OCI-LY7 (cell line): ENCODE data around the gene SGSM2. TPM values are rescaled to one million over a fixed set of nuclear protein-coding genes. Genes with fewer than 3 reads are reported as not detected.

ENCODE experiments used
- BruUV-seq: library from RNA; stranded (reverse); fragments of 400-500 nt; replicated peaks from 2 replicates; lab custom pipeline; 2021; lab: Mats Ljungman, UMichigan
- CTCF ChIA-PET: fragments of 300-600 bp; sonication (Branson Sonifier 250); formaldehyde crosslinking; loops from one replicate; lab custom pipeline; 2022; ENCODE audit warnings: antibody characterized with exemption; ENCODE audit not compliant: unreplicated experiment; lab: Charles Lee
- POLR2A ChIA-PET: fragments of 300-600 bp; sonication (Branson Sonifier 250); formaldehyde crosslinking; loops from one replicate; lab custom pipeline; 2022; ENCODE audit warnings: antibody characterized with exemption; lab: Charles Lee
- DNase-seq: peaks from one replicate; pipeline ENCODE4 v3.0.0-alpha.2; 2015; ENCODE audit warnings: low spot score
- H2AFZ ChIP-seq: fragments of 200-600 bp; sonication (generic), shearing (Covaris generic); 2 replicates; pipeline ENCODE4 v1.6.1; 2014; ENCODE audit warnings: mild to moderate bottlenecking, antibody characterized with exemption, low read length, moderate library complexity
- H3K27ac ChIP-seq: fragments of 200-600 bp; sonication (generic); 2 replicates; pipeline ENCODE4 v1.5.1; 2014; ENCODE audit warnings: mixed run types, low read depth, mild to moderate bottlenecking, moderate library complexity, low read length, inconsistent platforms; ENCODE audit not compliant: poor library complexity, severe bottlenecking
- H3K36me3 ChIP-seq: fragments of 200-600 bp; sonication (generic); 2 replicates; pipeline ENCODE4 v1.6.1; 2014; ENCODE audit warnings: mild to moderate bottlenecking, antibody characterized with exemption, low read length, moderate library complexity, mixed read lengths; ENCODE audit not compliant: insufficient read depth
- H3K4me1 ChIP-seq: fragments of 200-600 bp; sonication (generic); 2 replicates; pipeline ENCODE4 v1.5.1; 2014; ENCODE audit warnings: mild to moderate bottlenecking, low read length; ENCODE audit not compliant: insufficient read depth, poor library complexity, severe bottlenecking
- H3K4me2 ChIP-seq: fragments of 200-600 bp; sonication (generic); 2 replicates; pipeline ENCODE4 v1.6.1; 2014; ENCODE audit warnings: mild to moderate bottlenecking, low read length
- H3K4me3 ChIP-seq: fragments of 200-600 bp; sonication (generic); 2 replicates; pipeline ENCODE4 v1.5.1; 2014; ENCODE audit warnings: mild to moderate bottlenecking, low read depth, low read length; ENCODE audit not compliant: poor library complexity, severe bottlenecking
- H3K79me2 ChIP-seq: fragments of 200-600 bp; sonication (generic); 2 replicates; pipeline ENCODE4 v1.6.1; 2016; ENCODE audit warnings: low read depth, mild to moderate bottlenecking, low read length, moderate library complexity, mixed read lengths; ENCODE audit not compliant: insufficient read depth
- H3K9me2 ChIP-seq: fragments of 200-600 bp; sonication (generic); 2 replicates; pipeline ENCODE4 v1.6.1; 2016; ENCODE audit warnings: mild to moderate bottlenecking, low read length, mixed read lengths; ENCODE audit not compliant: insufficient read depth
- H3K9me3 ChIP-seq: fragments of 200-600 bp; sonication (generic); 2 replicates; pipeline ENCODE4 v1.6.1; 2014; ENCODE audit warnings: mild to moderate bottlenecking, mixed run types, low read length, mixed read lengths
- H4K20me1 ChIP-seq: fragments of 200-600 bp; sonication (generic); 2 replicates; pipeline ENCODE4 v1.6.1; 2014; ENCODE audit warnings: mild to moderate bottlenecking, antibody characterized with exemption, low read length, moderate library complexity, mixed read lengths; ENCODE audit not compliant: insufficient read depth
- EZH2phosphoT487 ChIP-seq: fragments of 200-600 bp; sonication (generic); IDR thresholded peaks from 2 replicates; pipeline ENCODE4 v1.6.1; 2018; ENCODE audit warnings: low read depth, borderline replicate concordance, mild to moderate bottlenecking, mixed run types, antibody characterized with exemption, low read length, moderate library complexity, mixed read lengths
- intact Hi-C: fragments of 100-400 bp; cut with micrococcal nuclease; formaldehyde crosslinking; loops from one replicate; pipeline ENCODE4 v1.10.0; 2022; ENCODE audit not compliant: unreplicated experiment
- total RNA-seq, 2 experiments: library from RNA; depleted of rRNA in 1 of 2; stranded (reverse); fragments of >200 nt in 1 of 2; shearing (Covaris generic) in 1 of 2; gene quantifications; 2 replicates each; pipeline ENCODE4 v1.2.3, GENCODE V29; 2014 to 2022
- TF ChIP-seq, protein P1 (sequence below): fragments of 200-600 bp; sonication (generic); conservative IDR thresholded peaks from 2 replicates; pipeline ENCODE4 v1.5.1; 2014; ENCODE audit warnings: mild to moderate bottlenecking, antibody characterized with exemption, low read length, moderate library complexity, mixed read lengths

Gene SGSM2
- total RNA-seq, 2 experiments from 2014 or later: 44.0 to 50.6 TPM

DNA sequence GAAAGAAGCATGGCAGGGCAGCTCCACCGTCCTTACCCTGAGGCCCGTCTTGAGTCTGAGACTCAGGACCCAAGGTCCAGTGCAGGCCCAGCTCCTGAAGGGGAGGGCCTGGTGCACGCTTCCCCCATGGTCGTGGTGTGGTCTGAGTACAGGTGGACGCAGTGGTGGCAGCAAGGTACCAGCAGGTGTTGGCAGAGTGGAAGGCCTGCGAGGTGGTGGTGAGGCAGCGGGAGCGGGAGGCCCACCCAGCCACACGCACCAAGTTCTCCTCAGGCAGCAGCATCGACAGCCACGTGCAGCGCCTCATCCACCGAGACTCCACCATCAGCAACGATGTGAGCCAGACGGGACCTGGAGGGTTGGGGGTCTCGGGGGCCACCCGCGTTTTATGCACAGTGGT lies 35.9 kb downstream of the SGSM2 start:
- H3K9me3 ChIP-seq: no peaks in the 10 kb centered on the region
- H3K79me2 ChIP-seq: no peaks in the 10 kb centered on the region
- no peak overlapping the region for H3K4me3 ChIP-seq
- no peaks in the 10 kb centered on the region for H4K20me1 ChIP-seq
- H3K36me3 ChIP-seq: no peaks in the 10 kb centered on the region
- no peak overlapping the region for H3K4me2 ChIP-seq
- H3K4me1 ChIP-seq: no peaks in the 10 kb centered on the region
- H3K9me2 ChIP-seq: no peaks in the 10 kb centered on the region
- TF ChIP-seq EZH2phosphoT487: no peak
- TF ChIP-seq, protein P1, sequence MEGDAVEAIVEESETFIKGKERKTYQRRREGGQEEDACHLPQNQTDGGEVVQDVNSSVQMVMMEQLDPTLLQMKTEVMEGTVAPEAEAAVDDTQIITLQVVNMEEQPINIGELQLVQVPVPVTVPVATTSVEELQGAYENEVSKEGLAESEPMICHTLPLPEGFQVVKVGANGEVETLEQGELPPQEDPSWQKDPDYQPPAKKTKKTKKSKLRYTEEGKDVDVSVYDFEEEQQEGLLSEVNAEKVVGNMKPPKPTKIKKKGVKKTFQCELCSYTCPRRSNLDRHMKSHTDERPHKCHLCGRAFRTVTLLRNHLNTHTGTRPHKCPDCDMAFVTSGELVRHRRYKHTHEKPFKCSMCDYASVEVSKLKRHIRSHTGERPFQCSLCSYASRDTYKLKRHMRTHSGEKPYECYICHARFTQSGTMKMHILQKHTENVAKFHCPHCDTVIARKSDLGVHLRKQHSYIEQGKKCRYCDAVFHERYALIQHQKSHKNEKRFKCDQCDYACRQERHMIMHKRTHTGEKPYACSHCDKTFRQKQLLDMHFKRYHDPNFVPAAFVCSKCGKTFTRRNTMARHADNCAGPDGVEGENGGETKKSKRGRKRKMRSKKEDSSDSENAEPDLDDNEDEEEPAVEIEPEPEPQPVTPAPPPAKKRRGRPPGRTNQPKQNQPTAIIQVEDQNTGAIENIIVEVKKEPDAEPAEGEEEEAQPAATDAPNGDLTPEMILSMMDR: no peak
- H2AFZ ChIP-seq: no peak overlapping the region
- DNase-seq: no peak
- H3K27ac ChIP-seq: no peak overlapping the region
- intact Hi-C loops: no loop called here
- BruUV-seq: no TSS peak
- CTCF ChIA-PET: no interaction called here
- POLR2A ChIA-PET: no interaction called here

DNA sequence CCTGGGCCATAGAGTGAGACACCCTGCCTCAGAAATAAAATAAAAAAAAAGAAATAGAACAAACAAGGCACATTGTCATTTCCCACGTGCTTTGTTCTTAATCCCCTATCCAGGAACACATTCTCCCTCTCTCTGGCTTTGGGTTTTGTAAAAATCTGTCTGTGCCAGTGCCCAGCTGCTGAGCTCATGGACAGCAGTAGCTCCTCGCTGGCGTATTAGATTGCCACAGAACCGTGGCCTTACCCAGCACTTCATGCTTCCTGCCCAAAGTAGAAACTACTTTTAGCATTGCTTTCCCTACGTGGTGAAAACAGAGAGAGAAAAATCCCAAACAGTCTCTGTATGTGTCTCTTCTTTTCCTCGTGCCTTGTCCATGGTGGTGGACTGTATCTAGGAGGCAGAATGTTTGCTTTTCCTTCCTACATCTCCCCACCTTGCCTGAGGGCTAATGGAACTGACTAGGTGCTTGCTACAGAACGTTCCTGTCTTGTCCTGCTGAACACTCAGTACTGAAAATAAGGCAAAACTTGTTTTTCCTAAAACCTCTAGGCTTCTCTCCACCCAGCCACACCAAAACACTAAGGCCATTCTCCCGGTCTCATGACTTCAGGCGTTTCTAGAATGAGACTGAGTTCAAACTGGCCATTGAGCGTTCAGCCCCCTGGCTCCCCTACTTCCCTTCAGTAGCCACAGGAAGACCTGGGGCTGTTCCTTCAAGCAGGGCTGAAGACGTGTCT lies 37.4 kb downstream of the SGSM2 start:
- Histone ChIP-seq H3K27ac (no peak overlapping the region), H2AFZ (no peak overlapping the region), H3K9me3 (no peaks in the 10 kb centered on the region), H4K20me1 (no peaks in the 10 kb centered on the region), H3K79me2 (no peaks in the 10 kb centered on the region), H3K4me1 (no peaks in the 10 kb centered on the region), H3K4me2 (no peak overlapping the region), H3K36me3 (no peaks in the 10 kb centered on the region), H3K4me3 (no peak overlapping the region), H3K9me2 (no peaks in the 10 kb centered on the region)
- no TSS peak for BruUV-seq
- ChIA-PET POLR2A (no interaction called here), CTCF (no interaction called here)
- no peak for TF ChIP-seq EZH2phosphoT487
- TF ChIP-seq, protein P1: no peak
- intact Hi-C loops: no loop called here
- DNase-seq: no peak

GRCh38 chr17:2375406-2375805 lies 38.1 kb downstream of the SGSM2 start:
- no TSS peak for BruUV-seq
- H3K4me1 ChIP-seq: no peaks in the 10 kb centered on the region
- H3K9me3 ChIP-seq: no peaks in the 10 kb centered on the region
- TF ChIP-seq, protein P1: no peak
- TF ChIP-seq EZH2phosphoT487: no peak
- no peak overlapping the region for H3K27ac ChIP-seq
- H4K20me1 ChIP-seq: no peaks in the 10 kb centered on the region
- H3K4me2 ChIP-seq: no peak overlapping the region
- no peak overlapping the region for H3K4me3 ChIP-seq
- CTCF ChIA-PET: no interaction called here
- intact Hi-C loops: no loop called here
- no peaks in the 10 kb centered on the region for H3K9me2 ChIP-seq
- DNase-seq: no peak
- H3K79me2 ChIP-seq: no peaks in the 10 kb centered on the region
- no peak overlapping the region for H2AFZ ChIP-seq
- no peaks in the 10 kb centered on the region for H3K36me3 ChIP-seq
- POLR2A ChIA-PET: no interaction called here
